HG03520 (cell line): ENCODE measurements around the gene AASDH.
"Not testable (repeated sequence)": the region's sequence is repeated elsewhere in the genome, so short reads cannot be mapped to it uniquely, and the experiment has no call there.

ENCODE experiments used
- ATAC-seq: cut with Tn5 transposase; IDR thresholded peaks from one replicate; pipeline ENCODE4 v1.9.1; 2021; ENCODE audit warnings: mild to moderate bottlenecking, moderate library complexity; ENCODE audit not compliant: unreplicated experiment

Gene AASDH

GRCh38 chr4:56391270-56391669 is 4.0 kb upstream of the AASDH start:
- ATAC-seq: no peak

DNA sequence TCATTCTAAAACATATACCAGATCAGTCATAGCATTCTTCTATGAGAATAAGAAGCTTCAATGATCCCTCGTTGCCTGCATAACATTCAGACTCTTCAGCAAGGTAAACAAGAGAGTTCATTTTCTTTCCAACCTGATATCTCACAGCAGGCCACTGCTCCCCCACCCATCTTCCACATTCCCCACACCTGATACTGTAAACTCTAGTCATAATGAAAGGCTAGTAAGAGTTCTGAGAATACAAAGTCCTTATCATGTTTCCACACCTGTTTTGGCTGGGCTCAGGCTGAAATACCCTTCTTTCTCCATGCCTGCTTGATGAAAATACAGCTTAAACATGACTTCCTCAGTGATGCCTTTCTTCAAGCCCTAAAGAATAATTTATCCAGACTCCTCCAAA is 2.3 kb upstream of the AASDH start:
- no peak for ATAC-seq

GRCh38 chr4:56388306-56388705 is 1.0 kb upstream of the AASDH start:
- ATAC-seq: no peak

DNA sequence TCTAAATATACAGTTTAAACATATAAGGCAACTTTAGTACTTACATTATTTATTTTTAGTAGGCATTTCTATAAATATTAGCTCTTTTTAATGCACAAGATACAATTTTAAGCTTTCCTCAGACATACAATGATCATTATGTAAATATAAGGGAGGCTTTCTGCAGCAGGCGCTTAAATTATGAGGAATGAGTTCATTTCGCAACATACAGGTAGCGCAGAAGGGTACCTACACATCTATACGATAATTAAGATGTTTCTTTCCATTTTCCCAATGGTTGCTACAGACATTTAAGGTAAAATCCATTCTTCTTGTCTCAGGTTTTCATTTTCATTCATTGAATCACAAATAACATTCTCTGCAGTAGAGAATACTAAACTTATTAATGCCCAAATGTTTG is 1.2 kb downstream of the AASDH start:
- ATAC-seq: no peak

DNA sequence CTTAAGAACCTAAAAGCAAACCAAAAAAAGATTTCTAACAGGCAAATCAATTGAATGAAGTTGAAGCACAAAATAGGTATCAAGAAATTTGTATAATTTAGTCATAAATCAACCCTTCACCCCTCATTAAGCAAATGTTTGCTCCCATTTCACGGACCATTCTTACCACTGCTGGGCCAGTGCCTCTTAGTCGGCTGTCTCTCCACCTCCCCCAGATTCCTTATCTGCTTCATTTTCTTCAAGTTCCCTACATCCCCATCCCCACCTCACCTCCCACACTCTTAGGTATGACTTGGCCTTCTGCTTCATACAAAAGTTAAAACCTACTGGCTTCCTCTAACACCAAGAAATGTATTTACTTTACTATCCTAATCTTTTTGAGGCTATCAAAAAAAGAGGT is 11.8 kb downstream of the AASDH start:
- ATAC-seq: no peak

- ATAC-seq: no peak
Measured at GRCh38 chr4:56374956-56375355, 12.3 kb downstream of the AASDH start.

GRCh38 chr4:56372774-56373173 is 14.5 kb downstream of the AASDH start:
- no peak for ATAC-seq

- no peak for ATAC-seq
Measured at GRCh38 chr4:56371426-56372220, 15.7 kb downstream of the AASDH start.

GRCh38 chr4:56370377-56370776 is 16.9 kb downstream of the AASDH start:
- no peak for ATAC-seq

- not testable (repeated sequence) for ATAC-seq
Measured at GRCh38 chr4:56362981-56363380, 24.3 kb downstream of the AASDH start.

DNA sequence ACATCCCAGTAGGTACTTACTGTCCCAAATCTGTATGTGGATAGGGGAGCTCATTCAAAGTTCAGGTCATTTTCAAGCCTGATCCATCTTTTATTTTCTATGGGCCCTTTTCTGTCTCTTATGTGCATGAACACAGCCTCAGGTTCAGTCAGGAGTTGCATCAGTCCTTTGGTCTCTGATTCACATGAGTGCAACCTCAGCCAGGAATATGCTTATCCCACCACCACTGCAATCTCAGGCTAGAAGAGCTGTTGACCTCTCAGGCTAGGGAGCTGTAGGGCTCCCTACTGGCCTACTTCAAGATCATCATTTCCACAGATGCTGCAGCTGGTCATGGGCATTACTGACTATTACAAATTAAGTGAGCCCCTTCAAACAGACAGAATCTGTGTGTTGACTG is 27.2 kb downstream of the AASDH start:
- ATAC-seq: no peak

DNA sequence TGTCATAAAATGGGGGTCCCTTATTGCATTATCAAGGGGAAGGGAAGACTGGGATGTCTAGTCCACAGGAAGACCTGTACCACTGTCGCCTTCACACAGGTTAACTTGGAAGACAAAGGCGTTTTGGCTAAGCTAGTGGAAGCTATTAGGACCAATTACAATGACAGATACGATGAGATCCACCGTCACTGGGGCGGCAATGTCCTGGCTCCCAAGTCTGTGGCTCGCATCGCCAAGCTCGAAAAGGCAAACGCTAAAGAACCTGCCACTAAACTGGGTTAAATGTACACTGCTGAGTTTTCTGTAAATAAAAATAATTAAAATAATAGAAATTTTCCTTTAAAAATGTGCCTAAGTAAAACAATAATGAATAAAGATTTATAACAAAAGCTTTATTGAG is 30.6 kb downstream of the AASDH start:
- ATAC-seq: no peak

DNA sequence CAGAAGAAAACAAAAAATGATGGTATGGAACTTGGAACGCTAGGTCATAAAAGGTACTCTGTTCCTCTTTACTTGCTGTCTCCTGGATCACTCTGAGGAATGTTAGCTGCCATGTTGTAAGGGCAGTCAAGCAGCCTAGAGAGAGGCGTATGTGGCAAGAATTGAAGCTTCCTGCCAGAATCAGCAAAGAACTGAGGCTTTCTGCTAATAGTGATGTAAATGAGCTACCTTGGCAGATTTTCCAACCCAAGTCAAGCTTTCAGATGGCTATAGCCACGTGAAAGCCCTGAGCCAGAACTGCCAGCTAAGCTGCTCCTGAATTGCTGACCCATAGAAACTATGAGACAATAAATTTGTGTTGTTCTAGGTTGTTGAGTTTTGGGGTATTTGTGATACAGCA is 38.7 kb downstream of the AASDH start:
- no peak for ATAC-seq

GRCh38 chr4:56345458-56345857 is 41.8 kb downstream of the AASDH start:
- ATAC-seq: no peak

- no peak for ATAC-seq
Measured at GRCh38 chr4:56342746-56343145, 44.5 kb downstream of the AASDH start.

GRCh38 chr4:56330691-56331090 is 56.6 kb downstream of the AASDH start:
- ATAC-seq: no peak

GRCh38 chr4:56326363-56326762 is 60.9 kb downstream of the AASDH start:
- no peak for ATAC-seq

GRCh38 chr4:56324011-56324610 is 63.2 kb downstream of the AASDH start:
- no peak for ATAC-seq

GRCh38 chr4:56323327-56323726 is 64.0 kb downstream of the AASDH start:
- ATAC-seq: no peak

DNA sequence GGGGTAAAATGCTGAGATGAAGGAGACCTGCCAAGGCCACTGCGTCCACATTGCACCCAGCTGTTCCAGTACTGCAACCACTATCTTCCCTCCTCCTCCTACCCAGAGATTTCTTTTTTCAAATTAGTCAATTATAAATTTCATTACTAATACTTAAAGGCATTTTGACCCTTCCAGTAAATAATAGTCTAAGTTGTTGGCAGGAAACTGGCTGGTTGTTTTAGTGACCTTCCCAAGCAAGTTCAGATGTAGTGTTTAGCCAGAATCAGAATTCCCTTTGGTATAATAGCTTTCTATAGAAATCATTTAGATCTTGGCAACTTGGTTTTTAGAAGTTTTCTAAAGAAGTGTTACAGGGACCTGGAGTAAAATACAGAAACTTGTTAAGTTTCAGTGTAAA is 66.0 kb downstream of the AASDH start:
- ATAC-seq: no peak

DNA sequence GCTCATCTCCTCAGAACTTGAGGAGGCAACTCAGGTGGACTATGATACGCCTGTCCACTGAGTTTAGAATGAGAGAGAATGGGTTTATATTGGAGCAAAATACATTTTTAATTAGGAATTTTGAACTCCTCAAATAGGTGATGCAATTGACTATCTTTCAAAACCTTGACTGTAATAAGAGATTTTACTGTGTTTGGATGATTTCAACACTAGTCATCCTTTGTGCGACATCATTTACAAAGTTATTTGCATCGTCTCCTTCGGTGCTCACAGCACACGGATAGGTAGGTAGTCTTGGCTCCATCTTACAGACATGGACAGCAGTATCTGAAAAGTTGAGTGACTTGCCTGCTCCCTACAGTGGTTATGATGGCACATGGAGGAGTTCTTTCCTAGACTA is 67.0 kb downstream of the AASDH start:
- ATAC-seq: no peak

- no peak for ATAC-seq
Measured at GRCh38 chr4:56318555-56318954, 68.7 kb downstream of the AASDH start.

DNA sequence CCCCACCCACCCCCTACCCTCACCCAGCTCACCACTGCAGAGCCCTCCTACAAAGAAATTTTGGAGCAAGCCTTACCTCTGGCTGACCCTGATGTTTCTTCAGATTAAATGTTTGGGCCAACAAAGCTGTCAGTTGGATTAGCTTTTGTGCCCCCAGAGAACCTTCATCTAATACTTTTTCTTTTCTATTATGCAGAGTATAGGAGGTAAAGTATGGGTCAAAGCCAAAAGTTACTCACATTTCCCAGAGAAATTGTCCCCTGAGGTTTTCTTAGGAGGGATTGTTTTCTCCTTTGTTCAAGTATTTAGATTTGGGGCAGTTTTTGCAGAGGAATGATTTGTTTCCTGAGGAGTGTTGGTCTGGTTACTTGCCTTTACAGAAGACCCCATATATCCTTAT is 69.5 kb downstream of the AASDH start:
- no peak for ATAC-seq
